Activated CD4-positive, alpha-beta T cell treated with anti-CD3 and anti-CD28 coated beads, Interleukin-2, Interleukin-4, amounts not matched to agents 100 ng/mL and 50 ng/mL, durations not matched to agents 16 hours and 8 hours (primary cell): ENCODE results near the gene ZNF675.
"Not testable (repeated sequence)": the region's sequence is repeated elsewhere in the genome, so short reads cannot be mapped to it uniquely, and the experiment has no call there.

Experiments used
- DNase-seq: peaks from one replicate; pipeline ENCODE4 v3.0.0-alpha.2; 2020; ENCODE audit warnings: low spot score

Gene ZNF675

DNA sequence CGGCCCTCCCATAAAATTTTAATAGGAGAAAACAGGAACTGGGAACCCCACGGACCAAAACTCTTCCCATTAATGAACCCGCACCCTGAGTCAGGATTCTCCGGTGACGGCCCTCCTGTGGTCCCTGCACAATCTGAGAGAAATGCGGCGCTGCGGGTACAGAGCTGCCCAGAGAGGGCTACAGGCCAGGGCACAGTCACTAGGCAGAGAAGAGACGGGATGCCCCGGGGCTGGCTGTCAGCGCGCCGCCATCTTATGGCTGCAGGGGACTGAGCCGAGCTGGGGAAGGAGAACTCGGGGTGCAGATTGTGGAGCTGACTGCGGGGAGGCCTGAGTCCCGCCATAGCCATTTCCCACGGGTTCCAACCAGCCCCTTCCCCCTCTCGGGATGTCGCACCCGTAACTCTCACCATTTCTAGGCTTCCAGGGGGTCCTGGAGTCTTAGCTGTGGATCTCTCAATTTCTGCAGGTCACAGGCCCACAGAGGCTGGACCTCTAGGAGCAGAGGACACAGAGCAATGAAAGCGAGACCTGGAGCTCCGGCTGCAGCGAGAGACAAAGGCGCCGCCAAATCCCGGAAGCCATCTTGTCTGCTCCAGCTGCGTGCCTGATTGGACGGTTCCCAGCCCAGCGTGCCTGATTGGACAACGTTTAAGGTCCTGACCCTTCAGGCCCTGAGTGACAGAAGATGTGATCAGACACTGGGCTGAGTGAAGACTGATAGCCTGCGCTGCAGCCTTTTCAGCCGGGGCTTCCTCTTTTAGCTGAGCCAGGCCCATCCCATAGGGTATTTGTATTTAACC is at the start of gene ZNF675:
Gene ZNF675 (minus strand): TSS at position 592 of the 803 bp plus-strand sequence. CDS start 179 bp downstream, at position 413.
- peak; percentile 90 for DNase-seq

DNA sequence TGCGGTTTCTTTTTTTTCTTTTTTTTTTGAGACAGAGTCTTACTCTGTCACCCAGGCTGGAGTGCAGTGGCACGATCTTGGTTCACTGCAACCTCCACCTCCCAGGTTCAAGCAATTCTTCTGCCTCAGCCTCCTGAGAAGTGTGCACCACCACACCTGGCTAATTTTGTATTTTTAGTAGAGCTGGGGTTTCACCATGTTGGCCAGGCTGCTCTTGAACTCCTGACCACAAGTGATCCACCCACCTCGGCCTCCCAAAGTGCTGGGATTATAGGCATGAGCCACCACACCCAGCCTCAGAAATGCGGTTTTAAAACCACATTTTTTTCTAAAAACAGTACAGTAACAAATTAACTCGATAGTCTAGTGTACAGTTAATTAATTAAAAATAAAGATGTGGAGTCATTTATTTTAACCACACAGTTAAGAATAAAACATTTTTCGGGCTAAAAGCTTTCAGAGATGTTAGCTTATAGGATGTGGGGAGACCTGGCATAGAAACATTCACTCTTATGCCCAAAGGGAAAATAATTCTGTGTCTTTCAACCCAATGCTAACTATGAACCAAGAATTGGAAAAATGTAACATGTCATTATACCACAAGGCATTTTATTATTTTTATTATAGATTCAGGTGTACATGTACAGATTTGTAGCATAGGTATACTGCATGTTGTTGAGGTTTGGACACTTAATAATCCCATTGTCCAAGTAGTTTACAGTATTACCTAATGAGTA is 43.9 kb upstream of the ZNF675 start:
- DNase-seq, result not testable (repeated sequence)

DNA sequence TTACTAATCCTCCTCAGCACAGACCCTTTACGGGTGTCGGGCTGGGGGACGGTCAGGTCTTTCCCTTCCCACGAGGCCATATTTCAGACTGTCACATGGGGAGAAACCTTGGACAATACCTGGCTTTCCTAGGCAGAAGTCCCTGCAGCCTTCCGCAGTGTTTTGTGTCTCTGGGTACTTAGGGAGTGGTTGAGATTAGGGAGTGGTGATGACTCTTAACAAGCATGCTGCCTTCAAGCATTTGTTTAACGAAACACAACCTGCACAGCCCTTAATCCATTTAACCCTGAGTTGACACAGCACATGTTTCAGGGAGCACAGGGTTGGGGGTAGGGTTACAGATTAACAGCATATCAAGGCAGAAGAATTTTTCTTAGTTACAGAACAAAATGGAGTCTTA is 37.1 kb upstream of the ZNF675 start:
- not testable (repeated sequence) for DNase-seq

DNA sequence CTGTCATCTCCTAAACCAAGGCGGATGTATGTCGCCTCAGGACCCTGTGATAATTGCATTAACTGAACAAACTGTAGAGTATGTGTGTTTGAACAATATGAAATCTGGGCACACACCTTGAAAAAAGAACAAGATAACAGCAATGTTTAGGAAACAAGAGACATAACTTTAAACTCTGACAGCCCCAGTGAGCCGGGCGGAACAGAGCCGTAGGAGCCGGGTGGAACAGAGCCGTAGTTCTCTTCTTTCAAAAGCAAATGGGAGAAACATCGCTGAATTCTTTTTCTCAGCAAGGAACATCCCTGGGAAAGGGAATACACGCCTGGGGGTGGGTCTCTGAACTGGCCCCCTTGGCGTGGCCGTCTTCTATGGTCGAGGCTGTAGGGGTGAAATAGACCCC is 31.8 kb upstream of the ZNF675 start:
- DNase-seq, result no peak

DNA sequence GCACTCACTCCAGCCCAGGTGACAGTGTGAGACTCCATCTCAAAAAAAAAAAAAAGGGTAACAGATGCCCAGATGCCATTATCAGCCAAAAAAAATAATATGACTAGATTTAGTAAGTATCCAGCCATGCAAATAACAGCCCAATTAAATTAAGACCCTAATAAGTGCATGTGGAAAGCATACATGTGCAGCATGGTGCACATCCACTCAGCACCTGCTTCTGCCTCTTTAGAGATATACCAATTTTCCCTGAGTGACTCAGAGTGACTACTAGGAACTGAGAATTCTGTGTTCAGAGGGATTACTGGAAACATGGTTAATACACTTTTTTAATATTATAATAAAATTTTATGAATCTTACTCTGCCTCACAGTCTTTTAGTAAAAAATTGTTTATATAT is 29.8 kb upstream of the ZNF675 start:
- no peak for DNase-seq

DNA sequence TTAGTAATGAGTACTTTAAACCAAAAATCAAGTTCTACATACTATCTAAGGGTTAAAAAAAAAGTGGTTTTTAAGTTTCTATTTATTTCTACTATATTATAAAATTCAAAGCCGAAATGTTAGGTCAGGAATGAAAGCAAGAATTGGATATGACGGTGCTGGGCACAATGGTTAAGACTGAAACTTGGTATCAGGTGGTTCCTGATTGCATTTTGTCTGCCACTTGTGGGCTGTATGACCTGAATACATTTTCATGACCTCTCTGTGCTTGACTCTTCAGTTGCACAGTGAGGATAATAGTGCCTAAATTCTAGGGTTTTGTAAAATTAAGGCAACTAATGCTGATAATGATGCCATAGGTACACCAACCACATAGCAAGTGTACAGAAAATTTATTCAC is 22.3 kb upstream of the ZNF675 start:
- no peak for DNase-seq

DNA sequence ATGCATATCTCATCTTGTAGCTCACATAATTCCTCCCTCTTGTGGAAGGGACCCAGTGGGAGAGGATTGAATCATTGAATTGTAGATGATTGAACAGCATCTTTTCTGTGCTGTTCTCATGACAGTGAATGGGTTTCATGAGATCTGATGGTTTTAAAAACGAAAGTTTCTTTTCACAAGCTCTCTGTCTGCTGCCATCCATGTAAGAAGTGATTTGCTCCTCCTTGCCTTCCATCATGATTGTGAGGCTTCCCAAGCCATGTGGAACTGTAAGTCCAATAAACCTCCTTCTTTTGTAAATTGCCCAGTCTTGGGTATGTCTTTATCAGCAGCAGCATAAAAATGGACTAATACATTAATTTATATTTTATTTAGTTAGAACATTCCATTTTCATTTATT is 19.6 kb upstream of the ZNF675 start:
- DNase-seq, result no peak

DNA sequence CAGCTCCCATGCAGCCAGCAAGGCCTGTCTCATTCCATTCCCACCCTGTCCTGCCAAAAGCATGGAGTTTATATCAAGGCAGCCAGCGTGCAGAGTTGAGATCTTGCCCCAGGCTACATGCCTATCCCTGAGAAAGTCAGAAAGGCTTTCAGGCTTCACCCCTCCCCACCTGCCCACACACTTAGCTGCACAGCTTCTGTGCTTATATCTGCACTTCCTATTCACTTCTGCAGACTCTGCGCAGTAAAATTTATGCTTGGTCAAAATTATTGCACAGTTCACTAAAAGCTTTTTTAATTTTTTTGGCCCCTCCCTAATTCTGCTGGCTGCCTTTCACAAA is 12.5 kb upstream of the ZNF675 start:
- DNase-seq, result no peak

DNA sequence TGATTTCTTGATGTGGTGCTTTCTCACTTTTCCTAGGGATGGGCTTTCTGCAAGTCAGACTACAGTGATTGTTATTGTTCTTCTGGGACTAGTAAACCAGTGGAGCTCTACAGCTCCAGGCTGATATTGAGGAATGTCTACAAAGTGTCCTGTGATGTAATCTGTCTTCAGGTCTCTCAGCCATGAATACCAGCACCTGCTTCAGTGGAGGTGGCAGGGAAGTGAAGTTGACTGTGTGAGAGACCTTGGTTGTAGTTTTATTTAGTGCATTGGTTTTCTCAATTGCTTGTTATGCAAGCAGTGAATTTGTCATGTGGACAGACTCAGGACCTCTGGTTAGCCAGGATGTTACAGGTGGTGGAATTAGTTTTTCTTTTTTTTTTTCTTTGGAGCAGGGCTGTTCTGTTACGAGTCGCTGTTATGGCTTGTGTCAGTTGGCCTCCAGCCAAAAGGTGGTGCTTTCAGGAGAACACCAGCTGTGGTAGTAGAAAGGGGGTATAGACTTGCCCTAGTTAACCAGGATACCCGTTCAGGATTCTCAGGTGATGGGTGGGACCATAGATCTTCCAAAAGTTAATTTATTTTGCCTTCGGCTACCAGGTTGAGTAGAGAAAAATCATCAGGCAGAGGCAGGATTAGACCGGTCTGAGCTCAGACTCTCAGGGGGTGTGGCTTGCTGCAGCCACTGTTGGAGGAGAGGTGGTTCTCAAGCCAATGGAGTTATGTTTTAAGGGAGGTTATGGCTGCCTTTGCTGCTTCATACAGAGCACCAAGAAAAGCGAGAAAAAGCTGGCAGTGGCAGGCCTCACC is 11.9 kb upstream of the ZNF675 start:
- DNase-seq, result no peak

DNA sequence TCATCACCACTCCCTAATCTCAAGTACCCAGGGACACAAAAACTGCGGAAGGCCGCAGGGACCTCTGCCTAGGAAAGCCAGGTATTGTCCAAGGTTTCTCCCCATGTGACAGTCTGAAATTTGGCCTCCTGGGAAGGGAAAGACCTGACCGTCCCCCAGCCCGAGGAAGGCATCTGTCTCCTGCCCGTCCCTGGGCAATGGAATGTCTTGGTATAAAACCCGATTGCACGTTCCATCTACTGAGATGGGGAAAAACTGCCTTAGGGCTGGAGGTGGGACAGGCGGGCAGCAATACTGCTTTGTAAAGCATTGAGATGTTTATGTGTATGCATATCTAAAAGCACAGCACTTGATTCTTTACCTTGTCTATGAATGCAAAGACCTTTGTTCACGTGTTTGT is 5.9 kb upstream of the ZNF675 start:
- DNase-seq, result not testable (repeated sequence)

DNA sequence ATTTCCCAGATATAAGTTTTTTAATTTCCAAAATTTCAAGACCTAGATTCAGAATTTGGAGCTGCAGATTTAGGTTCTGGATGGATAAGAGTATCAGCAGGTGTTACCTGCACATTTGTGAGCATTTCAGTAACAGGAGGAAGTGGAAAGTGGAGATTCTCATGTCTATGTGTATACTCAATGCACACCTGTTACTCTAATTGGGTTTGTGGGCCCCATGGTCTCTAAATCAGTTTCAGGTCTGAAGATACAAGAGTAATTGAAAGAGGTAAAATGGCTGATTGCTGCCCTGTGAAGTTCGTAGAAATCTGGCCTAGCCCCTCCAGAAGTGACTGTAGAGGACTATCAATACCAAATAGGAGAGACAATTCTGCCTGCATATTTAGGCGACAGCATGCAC is 13.9 kb downstream of the ZNF675 start:
- DNase-seq, result no peak

DNA sequence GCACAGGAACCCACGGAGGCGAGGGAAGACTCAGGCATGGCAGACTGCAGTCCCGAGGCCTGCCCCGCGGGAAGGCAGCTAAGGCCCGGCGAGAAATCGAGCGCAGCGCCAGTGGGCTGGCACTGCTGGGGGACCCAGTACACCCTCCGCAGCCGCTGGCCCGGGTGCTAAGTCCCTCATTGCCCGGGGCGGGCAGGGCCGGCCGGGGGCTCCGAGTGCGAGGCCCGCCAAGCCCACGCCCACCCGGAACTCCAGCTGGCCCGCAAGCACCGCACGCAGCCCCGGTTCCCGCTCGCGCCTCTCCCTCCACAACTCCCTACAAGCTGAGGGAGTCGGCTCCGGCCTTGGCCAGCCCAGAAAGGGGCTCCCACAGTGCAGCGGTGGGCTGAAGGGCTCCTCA is 18.4 kb downstream of the ZNF675 start:
- DNase-seq, result not testable (repeated sequence)

DNA sequence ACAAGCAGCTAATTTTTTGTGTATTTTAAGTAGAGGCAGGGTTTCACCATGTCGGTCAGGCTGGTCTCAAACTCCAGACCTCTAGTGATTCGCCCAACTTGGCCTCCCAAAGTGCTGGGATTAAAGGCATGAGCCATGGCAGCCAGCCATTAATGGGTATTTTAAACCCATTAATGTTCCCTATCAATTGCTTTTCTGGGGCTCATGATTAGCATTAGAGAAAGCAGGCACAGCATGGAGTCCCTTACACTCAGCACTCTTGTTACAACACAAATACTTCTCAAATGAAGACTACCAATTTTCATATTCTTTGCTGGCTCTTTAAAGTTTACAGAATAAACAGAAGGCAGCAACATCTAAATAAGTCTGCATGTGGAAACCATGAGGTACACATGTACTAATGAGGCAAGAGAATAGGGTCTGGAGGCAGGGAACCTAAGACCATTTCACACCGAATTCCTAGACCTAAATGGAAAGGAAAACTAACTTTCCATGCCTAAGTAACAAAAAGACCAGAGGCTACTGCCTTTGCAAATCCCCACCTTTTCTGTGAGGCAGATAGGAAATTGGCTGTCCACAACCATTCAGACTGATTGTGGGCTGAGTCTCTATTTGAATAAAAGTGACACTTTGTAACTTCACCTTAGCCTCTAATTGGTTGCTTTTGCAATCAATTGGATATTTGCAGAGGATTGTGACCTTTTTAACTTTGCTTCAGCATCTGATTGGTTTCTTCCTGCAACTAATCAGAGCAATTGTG is 21.2 kb downstream of the ZNF675 start:
- no peak for DNase-seq

DNA sequence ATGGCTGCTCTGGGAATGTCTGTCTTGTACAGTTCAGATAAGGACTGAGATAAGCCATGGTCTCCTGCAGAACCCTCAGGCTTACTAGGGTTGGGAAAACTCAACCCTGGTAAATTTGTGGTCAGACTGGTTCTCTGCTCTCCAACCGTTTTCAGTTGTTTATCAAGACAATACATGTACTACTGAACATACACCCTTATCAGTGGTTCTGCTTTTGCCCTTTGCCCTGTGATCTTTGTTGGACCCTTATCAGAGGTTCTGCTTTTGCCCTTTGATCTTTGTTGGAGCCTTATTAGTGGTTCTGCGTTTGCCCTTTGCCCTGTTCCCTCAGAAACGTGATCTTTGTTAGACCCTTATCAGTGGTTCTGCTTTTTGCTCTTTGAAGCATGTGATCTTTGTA is 37.2 kb downstream of the ZNF675 start:
- DNase-seq, result not testable (repeated sequence)
